ENCODE measurements around the gene SGPP1.
"Not testable (repeated sequence)": the region's sequence is repeated elsewhere in the genome, so short reads cannot be mapped to it uniquely, and the experiment has no call there.

SGPP1 gene

DNA sequence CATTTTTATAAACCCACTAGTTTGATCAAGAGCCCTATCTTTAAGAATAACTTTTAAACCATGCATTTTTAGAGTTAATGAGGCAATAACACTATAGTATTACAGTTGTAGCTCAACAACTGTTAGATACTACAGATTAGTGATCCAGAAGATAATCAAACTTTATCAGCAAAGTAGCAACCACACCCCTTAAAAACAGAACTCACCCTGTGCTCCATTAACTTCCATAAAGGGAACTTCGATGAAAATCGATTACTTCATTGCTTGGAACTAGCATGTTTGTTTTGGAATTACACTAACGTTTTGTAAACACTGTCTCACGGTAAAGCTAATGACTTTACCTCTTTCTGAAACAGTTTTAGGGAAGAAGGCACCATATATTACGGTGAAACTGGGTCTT, 1.4 kb downstream of the SGPP1 start:
- no peak for DNase-seq (ENCODE audit: low read depth in 1 of 2, low spot score in 1 of 2)

DNA sequence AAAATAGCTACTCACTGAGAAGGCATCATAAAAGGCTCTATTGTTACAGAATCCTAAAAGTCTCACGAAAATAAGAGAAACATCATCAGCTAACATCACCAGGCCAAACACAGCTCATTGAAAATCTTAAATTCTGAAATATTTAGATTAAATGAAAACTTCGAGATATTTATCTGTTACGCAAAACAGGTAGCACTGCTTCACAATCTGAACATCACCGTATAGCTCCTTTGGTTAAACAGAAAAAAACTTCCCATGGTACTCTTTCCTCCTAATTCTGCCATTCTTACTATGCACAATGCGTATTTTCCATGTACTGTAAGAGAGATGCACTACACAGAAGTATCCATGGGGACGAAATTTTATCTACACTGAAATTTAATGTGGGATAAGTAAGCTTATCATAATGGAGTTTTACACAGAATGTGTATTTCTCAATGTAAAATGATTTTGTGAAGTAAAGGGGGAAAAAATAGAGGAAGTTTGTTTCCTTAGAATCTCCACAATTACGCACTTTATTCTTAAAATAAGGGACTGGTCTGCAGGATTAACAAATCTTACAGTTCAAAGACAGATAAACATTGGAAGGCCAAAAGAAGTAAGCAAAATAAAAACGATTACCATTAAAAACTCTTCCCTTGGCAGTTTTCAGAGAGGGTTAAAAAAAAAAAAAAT, 1.9 kb downstream of the SGPP1 start:
- DNase-seq (ENCODE audit: low read depth in 1 of 2, low spot score in 1 of 2) = no peak

DNA sequence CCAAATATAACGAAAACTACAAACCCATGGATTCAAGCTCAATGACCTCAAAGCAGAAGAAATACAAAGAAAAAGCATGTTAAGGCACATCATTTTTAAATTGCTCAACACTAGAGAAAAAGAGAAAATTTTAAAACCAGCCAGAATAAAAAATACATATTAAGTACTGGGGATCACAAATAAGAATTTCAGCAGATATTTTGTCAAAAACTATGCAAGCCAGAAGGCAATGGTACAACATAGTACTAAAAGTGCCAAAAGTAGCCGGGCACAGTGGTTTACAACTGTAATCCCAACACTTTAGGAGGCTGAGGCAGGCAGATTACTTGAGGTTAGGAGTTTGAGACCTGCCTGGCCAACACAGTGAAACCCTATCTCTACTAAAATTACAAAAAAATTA, 10.2 kb downstream of the SGPP1 start:
- no peak for DNase-seq (ENCODE audit: low read depth in 1 of 2, low spot score in 1 of 2)

DNA sequence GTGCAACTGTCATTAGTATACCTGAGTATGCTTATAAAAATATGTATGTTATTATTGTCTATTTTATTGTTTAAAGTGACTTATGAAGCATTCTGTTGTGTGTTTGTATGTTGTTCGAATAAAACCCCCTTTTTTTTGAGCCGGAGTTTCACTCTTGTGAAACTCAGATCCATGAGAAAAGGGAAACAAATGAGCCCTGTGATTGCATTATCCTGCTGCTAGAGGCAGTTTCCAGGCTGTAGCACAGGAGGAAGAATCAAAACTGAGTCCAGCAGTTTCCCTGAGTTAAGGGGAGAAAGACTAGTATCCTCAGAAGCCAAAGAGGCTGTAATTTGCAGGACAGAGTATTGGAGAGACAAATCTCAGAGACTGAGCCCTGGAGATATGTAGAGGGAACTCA, 12.5 kb downstream of the SGPP1 start:
- DNase-seq (ENCODE audit: low read depth in 1 of 2, low spot score in 1 of 2) = no peak

DNA sequence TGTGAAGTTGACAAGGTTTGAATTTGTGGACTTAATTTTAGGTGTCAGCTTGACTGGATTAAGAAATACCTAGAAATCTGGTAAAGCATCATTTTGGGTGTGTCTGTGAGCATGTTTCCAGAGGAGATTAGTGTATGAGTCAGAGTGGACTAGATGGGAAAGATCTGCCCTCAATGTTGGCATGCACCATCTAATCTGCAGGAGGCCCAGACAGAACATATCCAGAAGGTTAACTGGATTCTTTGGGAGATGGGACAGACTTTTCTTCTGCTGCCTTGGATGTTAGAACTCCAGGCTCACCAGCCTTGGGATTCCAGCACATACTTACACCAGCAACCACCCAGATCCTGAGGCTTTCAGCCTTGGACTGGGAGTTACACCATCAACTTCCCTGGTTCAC, 14.1 kb downstream of the SGPP1 start:
- no peak for DNase-seq (ENCODE audit: low read depth in 1 of 2, low spot score in 1 of 2)

DNA sequence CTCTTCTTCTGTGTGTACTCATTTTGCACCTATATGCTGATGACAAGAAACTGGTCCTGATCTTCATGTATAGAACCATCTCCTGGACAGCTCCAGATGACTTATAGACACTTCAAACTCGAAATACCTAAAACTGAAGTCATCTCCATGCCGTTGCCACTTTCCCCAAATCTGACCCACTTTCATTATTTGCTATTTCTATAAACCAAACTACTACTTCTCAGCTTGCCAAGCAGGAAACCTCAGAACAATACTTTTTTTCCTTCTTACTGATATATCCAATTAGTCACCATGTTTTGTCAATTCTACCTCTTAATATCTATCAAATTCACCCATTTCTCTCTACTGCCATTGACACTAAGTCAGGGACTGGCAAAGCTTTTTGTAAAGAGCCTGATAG, 14.8 kb downstream of the SGPP1 start:
- no peak for DNase-seq (ENCODE audit: low read depth in 1 of 2, low spot score in 1 of 2)

DNA sequence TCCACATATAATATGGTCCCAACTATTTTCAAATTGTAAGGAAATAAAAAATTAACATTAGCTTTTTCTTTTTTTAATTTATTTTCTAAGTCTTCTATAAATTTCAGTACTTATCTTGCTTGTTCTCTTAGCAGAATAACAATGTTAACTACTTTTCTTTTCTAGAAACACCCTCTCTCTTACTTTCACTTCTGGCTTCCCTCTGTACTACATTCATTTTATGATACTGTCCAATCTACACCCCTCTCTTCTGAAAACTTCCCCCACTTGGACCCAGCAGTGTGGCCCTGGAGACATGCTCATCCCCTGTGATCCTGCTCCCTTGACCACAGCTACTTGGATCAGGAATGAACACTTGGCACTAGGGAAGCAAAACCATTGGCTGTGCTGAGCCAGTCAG, 15.7 kb downstream of the SGPP1 start:
- DNase-seq (ENCODE audit: low read depth in 1 of 2, low spot score in 1 of 2) = no peak

DNA sequence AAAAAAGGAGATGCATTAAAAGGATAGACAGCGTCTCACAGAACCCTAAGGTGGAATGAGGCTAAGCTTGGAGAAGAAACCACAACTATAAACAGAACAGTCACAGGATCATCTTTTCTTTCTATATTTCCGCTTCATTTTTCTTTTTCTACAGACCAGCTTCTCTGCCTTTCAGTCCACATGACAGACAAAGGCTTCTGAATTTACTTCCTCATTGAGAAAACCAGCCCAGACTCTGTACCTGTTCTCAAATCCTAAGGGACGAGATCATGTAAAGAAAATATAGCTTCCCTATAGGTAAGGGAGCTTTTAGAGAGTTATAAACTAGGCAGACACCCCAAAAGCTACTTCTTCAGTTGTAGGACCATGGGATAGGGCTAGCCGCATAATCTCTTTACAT, 17.4 kb downstream of the SGPP1 start:
- no peak for DNase-seq (ENCODE audit: low read depth in 1 of 2, low spot score in 1 of 2)

DNA sequence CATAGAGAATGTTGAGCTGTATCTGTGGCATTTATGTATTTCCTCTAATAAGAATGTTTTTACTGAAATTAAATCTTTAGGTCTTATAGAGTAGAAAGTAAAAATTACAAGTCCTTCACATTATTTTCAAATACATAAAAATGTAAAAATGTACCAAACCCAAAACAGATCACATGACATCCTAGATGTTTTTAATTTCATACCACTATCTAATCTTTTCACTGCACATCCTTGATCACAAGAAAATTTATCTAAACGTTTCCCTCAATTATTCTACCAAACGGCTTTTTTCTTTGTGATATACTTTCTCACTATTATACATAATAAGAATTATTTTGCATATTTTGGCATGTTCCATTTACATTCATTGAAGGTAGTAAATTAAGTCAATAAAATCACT, 18.3 kb downstream of the SGPP1 start:
- DNase-seq (ENCODE audit: low read depth in 1 of 2, low spot score in 1 of 2) = no peak

DNA sequence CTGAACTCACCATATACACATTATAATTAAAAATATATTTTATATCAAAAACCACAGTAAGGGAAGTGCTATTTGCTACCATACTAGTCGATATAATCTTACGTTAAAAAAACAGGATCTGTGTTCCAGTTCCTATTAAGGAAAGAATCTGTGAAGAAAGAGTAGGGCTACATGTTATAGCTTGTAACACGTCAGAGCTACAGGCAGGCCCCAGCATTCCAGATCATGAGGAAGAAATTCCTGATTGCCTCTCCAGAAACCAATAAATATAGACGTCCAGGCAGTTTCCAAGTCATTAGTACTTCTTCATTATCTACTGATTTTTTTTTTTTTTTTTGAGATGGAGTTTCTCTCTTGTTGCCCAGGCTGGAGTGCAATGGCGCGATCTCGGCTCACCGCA, 20.6 kb downstream of the SGPP1 start:
- DNase-seq (ENCODE audit: low read depth in 1 of 2, low spot score in 1 of 2) = no peak

DNA sequence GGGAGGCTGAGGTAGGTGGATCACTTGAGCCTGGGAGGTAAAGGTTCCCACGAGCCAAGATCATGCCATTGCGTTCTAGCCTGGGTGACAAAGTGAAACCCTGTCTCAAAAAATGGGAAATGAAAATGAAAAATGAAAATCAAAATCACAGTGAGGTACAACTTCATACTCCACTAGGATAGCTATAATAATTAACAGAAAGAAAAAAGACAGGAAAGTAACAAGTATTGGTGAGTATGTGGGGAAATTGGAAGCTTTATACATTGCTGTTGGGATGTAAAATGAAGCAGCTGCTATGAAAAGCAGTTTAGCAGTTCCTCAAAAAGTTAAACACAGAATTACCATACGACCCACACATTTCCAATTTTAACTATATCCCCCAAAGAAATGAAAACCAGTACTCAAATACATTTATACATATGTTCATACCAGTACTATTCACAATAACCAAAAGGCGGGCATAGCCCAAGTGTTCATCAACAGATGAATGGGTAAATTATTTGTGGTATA, 22.2 kb downstream of the SGPP1 start:
- DNase-seq (ENCODE audit: low read depth in 1 of 2, low spot score in 1 of 2) = no peak

DNA sequence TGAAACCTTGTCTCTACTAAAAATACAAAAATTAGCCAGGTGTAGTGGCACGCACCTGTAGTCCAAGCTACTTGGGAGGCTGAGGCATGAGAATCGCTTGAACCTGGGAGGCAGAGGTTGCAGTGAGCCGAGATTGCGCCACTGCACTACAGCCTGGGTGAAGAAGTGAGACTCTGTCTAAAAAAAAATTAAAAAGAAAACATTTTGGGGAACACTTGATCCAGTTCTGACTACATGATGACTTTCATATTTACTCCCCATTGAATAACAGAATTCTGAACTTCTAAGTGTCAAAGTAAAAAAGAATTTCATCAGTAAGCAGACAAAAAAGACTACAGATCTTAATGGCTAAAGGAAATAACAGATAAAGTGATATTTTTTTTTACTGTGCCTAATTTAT, 25.3 kb downstream of the SGPP1 start:
- DNase-seq (ENCODE audit: low read depth in 1 of 2, low spot score in 1 of 2) = not testable (repeated sequence)

DNA sequence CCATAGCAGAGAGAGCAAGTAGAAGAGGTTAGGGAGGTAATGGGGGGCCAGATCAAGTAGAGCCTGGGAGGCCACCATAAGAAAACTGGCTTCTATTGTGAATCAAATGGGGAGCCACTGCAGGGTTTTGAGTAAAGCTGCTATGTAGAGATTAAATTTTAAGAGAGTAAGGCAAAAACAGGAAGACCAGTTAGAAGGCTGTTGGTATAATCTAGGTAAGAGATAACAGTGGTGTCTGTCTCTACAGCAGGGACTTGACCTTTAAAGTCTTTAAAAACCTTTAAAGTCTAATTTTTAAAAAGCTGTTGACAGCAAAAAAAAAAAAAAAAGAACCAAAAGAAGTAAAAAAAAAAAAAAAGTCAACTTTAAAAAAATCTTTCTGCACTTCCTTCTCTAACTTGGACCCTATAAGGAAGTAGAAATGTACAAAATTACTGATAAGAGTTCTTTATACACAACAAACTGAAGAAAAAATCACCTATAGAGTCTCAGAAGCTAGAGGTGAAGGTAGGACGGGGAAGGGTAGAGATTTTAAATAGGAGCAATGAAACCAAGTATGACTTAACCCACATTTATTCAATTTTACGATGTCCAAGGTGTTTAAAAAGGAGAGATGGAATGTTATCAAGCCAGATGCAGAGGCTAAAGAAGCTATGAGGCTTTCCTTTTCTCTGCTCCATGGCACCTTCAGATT, 26.1 kb downstream of the SGPP1 start:
- no peak for DNase-seq (ENCODE audit: low read depth in 1 of 2, low spot score in 1 of 2)

DNA sequence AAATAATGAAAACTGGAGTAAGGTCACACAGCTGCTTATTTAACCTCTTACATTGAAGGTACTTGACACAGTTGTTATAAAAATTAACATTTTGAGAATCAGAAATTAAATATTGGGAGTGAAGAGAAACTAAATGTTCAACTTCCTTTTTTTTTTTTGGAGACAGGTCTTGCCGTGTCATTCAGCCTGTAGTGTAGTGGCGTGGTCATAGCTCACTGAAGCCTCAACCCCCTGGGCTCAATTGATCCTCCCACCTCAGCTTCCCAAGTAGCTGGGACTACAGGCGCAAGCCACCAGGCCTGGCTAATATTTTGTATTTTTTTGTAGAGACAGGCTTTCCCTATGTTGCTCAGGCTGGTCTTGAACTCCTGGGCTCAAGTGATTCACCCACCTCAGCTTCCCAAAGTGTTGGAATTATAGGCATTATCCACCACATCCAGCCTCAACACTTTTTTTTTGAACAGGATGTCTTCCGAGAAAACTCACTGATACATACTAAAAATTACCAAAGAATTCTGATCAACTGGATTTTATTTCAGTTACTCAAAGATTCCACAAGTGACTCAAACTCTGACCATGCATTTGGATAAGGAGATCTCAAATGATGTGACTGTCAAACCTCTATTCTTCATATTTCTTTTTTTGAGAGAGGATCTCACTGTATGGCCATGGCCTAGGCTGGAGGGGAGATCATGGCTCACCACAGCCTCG, 35.4 kb downstream of the SGPP1 start:
- DNase-seq (ENCODE audit: low read depth in 1 of 2, low spot score in 1 of 2) = no peak

DNA sequence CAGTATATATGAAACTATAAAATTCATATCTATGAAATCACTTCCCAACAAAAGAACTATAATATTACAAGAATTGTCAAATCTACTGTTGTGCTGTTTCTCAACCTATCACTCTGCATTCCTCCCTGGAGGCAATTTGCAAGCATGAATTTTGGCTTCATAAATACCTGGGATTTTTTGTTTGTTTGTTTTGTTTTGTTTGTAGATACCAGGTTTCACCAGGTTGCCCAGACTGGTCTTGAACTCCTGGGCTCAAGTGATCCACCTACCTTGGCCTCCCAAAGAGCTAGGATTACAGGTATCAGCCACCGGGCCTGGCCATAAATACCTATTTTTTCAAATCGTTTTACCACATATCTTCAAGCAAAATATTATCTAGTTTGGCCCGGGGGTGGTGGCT, 38.7 kb downstream of the SGPP1 start:
- DNase-seq (ENCODE audit: low read depth in 1 of 2, low spot score in 1 of 2) = no peak

DNA sequence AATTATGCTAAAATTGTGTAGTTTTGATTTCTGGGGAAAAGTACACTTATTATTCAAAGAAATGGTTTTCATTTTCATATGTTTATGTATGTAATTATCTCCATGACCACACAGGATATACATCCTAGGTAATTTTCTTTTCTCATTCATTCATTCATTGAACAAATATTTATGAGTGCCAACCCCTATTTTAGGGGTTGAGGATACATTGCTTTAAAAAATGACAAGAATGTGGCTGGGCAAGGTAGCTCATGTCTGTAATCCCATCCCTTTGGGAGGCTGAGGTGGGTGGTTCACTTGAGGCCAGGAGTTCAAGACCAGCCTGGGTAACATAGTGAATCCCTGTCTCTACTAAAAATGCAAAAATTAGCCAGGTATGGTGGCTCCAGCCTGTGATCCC, 40.9 kb downstream of the SGPP1 start:
- no peak for DNase-seq (ENCODE audit: low read depth in 1 of 2, low spot score in 1 of 2)

DNA sequence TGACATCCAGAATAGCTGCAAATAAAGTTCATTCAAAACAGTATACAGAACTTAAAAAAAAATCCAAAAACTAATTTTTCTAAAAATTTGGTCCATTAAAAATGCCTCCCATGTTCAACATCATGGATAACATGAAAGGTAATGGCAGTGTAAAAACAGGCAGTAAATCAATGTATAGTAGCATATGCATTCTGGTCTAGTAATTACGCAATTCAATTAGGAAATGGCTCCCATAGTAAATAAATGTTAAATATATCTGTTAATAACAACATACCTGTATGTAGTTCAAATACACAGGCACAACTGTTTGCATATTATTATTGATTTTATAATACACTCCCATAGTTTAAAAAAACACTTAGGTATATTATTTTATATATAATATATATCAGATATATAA, 42.5 kb downstream of the SGPP1 start:
- DNase-seq (ENCODE audit: low read depth in 1 of 2, low spot score in 1 of 2) = no peak

DNA sequence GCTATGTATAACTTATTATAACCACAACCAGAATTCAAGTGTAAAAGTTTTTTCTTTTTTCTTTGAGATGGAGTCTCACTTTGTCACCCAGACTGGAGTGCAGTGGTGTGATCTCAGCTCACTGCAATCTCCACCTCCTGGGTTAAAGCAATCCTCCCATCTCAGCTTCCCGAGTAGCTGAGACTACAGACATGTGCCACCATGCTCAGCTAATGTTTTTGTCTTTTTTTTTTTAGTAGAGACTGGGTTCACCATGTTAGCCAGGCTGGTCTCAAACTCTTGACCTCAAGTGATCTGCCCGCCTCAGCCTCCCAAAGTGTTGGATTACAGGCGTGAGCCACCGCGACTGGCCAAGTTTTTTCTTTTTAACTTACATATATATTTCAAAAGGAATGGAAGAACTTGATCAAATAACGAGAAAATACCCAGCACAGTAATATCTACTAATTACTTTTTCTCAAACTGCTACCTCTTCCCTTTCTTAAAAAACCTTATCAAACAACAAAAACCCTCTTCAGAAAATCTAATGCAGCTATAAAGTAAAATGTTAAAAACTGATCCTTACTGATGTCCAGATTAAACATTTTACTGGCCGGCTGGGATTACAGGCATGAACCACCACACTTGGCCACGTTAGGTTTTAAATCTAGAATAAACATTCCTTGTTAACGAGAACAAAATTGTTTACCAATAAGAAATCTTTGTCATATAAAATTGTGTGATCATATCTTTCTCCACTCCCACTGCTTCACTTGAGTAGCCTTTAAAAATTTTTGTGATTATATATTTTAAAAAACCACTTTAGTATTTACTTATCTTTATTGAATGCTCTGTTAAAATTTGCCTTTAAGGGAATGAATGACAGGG, 44.9 kb downstream of the SGPP1 start:
- DNase-seq (ENCODE audit: low read depth in 1 of 2, low spot score in 1 of 2) = no peak

DNA sequence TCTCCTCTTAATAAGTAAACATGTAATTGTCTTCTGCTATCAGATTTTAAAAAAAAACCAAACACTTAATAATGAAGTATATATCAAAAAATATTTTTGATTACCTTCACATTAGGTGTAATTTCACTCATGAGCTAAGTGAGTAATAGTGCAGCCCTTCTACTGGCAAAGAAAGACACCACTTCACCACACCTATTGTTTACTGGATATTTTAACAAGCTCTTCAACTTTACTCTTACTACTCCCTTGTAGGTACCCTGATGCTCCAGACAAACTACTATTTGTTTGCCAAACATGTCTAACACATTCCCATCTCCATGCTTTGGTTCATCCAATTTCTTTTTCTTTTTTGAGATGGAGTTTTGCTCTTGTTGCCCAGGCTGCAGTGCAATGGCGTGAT, 49.3 kb downstream of the SGPP1 start:
- DNase-seq (ENCODE audit: low read depth in 1 of 2, low spot score in 1 of 2) = no peak

DNA sequence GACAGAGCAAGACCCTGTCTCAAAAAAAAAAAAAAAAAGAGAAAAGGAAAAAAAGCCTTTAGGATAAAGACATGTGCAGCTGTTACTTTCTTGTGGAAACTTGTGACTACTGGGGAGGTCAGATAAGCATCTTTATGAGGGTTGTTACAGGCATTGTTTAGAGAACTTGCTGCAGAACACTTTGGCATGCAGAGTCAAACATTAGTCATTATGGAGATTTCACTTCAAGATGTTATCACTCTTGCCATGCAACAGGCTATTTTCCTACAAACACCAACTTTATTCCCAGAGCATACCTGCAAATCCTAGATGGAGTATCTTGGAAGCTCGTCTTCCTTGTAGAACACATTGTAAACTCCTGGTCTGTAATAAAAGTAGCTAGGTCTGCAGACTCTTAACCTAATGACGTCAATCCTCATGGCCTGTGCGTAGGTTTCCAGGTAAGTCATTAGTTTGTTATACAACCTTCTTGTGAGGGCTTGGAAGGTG, 49.9 kb downstream of the SGPP1 start:
- no peak for DNase-seq (ENCODE audit: low read depth in 1 of 2, low spot score in 1 of 2)

DNA sequence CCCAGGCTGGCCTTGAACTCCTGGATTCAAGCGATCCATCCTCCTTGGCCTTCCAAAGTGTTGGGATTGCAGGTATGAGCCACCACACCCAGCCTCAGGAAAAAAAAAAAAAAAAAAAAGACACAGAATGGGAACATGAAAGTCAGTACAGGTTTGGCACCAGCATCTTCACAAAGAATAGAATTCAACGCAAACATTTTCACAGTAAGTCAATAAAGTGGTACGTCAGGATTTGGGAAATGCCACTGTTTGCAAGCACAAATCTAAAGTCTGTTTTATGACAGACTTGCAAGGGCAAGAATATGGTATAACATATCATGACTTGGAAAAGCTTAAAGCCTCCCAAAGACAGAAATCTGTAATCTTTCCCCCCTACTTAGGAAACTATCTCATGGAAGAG, 51.2 kb downstream of the SGPP1 start:
- DNase-seq (ENCODE audit: low read depth in 1 of 2, low spot score in 1 of 2) = no peak

All from activated CD4-positive, alpha-beta T cell treated with anti-CD3 and anti-CD28 coated beads, Interleukin-2, amount 50 U/mL, for 24 hours (primary cell).